Measurements from ENCODE around the gene GRID1.
A peak's percentile ranks its signal among the peaks of the same experiment; 100 is the strongest.

The GRID1 gene

DNA sequence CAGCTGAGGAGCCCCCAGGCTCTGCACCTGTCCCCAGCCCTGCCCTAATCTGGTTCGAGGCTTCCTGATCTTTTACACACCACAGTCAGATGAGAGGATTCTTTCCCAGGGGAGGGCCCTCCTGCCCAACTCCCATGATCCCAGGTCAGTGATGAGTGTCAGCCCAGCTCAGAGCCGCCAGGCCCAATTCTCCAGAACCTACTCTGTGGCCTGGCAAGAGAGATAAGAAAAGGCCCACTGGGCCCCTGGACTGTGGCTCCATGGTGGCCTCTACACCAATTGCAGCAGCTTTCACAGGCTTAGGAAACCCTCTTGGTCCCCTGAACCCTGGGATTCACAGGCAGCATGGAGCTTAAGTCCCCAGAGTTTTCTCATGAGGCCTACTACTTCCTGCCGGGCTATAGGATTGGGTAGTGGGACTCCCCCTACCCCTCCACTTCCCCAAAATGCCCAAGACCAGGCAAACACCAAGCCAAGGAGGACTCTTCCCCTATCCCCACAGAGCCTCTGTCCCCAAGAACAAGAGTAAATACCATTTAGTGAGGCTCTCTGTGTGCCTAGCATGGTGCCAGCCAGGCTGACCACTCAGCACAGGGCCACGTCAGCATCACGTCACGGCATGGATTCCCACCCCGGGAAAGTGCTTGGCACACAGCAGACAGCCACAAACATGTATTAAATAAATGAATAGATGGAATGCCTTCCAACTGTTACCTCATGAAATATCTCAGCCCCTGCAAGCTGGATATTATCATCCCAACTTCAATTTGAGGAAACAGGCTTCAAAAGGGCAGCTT lies 100.0 kb downstream of the GRID1 start:
- no peak for DNase-seq (ENCODE audit: low read depth)

- no peak for DNase-seq (ENCODE audit: low read depth)
These were observed 100.7 kb downstream of the GRID1 start for GRCh38 chr10:86265895-86266259.

- no peak for DNase-seq (ENCODE audit: low read depth)
These were observed 101.2 kb downstream of the GRID1 start for GRCh38 chr10:86265236-86265894.

GRCh38 chr10:86264481-86265231 lies 101.9 kb downstream of the GRID1 start:
- no peak for DNase-seq (ENCODE audit: low read depth)

- DNase-seq (ENCODE audit: low read depth), result no peak
These were observed 102.7 kb downstream of the GRID1 start for GRCh38 chr10:86263907-86264306.

- no peak for DNase-seq (ENCODE audit: low read depth)
These were observed 103.4 kb downstream of the GRID1 start for GRCh38 chr10:86263209-86263608.

- DNase-seq (ENCODE audit: low read depth), result no peak
These were observed 103.9 kb downstream of the GRID1 start for GRCh38 chr10:86262688-86263181.

GRCh38 chr10:86261941-86262687 lies 104.5 kb downstream of the GRID1 start:
- no peak for DNase-seq (ENCODE audit: low read depth)

DNA sequence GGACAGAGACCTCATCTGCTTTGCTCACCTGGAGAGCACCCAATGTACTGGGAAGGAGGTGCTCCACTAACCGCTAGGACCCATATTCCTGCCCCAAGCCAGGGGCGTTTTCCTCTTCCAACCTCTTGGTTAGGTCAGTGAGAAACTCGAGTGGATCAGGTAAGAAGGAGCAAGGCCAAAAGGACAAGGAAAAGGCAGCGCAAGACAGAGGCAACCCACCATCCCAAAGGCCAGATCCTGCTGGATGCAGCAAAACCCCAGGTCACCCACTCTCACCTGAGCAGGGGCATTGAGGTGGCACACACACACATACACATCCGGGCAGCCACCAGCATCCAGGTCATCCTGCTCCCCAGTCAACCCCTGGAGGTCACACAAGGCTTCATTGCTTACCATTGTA lies 105.1 kb downstream of the GRID1 start:
- DNase-seq (ENCODE audit: low read depth), result no peak

DNA sequence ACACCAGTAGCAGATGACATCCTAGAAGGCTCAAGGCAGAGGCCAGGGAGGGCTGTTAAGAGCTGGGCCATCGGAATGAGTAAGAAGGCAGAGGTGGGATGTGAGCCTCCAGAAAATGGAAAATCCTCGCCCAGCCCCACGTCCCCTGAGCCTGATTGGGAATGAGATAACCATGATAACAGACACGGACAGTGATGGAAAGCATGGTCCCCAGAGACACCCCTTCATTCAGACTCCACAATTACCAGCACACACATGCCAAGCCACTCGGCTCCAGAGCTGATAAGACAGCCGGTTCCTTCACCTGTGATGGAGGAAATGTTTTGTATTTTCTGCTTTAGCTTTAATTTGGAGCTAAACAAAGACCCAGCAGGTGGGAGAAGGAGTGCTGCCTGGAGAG lies 106.0 kb downstream of the GRID1 start:
- DNase-seq (ENCODE audit: low read depth), result no peak

- no peak for DNase-seq (ENCODE audit: low read depth)
These were observed 106.6 kb downstream of the GRID1 start for GRCh38 chr10:86259901-86260562.

DNA sequence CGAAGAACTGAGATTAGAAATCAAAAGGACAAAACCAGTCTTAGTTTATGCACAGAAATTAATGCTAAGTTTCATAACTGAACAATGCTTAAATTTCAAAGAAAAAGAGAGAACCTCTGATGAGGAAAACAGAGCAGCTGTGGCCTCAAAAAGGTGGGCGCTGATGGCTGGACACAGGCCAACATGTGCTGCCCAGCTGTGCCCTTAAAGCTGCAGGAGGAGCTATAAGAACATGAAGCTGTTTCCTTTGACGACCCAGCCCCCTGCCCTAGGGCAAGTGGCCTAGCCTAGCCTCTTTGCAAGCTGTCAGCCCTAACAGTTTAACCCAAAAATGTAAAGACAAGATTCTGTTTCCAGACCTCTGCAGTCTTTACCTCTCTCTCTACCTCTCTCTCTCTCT lies 107.7 kb downstream of the GRID1 start:
- DNase-seq (ENCODE audit: low read depth), result no peak

- DNase-seq (ENCODE audit: low read depth), result peak; percentile 13
These were observed 108.1 kb downstream of the GRID1 start for GRCh38 chr10:86258499-86258898.

GRCh38 chr10:86257683-86258082 lies 108.9 kb downstream of the GRID1 start:
- DNase-seq (ENCODE audit: low read depth), result no peak

GRCh38 chr10:86256690-86257315 lies 109.8 kb downstream of the GRID1 start:
- no peak for DNase-seq (ENCODE audit: low read depth)

DNA sequence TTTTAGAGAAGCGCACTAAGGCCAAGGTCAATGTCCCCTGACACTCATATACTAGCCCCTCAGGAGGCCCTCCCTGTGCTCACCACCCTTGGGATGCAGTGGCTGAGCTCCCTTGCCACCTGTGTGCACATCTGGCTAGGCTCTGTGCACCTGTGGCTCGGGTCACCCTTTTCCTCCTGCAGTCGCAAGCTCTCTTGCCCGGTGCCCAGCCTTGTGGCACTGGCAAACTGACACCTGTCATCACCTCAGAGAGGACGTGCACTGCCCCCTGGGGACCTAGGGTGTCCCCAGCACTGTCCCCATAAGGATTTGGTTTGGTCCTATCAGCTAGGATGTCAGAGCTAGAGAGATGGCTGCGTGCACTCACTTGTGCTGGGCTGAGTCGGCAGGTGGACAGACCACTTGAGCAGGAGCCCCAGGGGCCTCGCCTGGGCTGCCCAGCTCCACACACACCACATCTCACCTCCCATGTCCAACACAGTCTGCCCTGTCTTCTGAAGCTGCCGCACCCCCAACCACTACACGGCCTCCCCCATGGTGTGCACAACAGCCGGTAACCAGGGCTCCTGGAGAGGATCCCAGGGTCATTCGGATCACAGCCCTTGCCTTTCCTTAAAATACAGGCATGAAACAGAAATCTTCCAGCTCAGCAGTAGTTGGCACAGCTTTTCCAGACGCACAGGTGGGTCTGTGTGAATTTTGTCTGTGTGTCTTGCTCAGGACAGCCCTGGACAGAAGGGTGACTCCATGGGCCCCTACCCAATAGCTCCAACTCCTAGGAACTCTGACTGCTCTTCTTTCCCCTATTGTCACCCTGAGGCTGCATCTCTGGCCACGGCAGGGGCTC lies 111.0 kb downstream of the GRID1 start:
- DNase-seq (ENCODE audit: low read depth), result no peak

DNA sequence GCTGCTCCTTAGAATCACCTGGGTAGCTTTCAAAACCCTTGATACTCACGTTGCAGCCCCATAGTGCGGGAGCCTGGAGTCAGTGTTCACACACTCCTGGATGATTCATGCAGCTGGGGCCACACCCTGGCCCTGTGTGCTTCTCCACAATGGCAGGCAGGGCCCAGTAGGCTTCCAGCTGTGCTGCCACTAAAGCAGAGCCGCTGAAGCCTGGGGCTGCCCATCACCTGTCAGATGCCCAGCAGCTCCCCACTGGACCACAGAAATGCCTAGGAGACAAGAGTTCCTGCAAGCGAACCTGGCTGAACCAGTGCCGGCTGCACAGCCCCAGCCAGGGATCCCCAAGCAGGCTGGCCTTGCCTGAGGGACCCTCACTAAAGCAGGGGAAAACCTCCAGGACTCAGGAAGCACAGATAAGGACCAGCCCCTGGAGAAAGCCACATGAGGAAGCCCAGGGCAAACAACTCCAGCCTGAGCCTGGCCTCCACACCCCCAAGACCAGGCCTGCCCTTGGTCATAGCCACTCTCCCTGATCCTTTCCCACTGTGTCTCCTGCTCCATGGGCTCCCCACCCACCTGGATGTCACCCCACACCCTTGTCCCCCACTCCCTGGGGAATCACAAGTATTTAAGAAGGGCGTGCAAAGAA lies 111.9 kb downstream of the GRID1 start:
- no peak for DNase-seq (ENCODE audit: low read depth)

GRCh38 chr10:86254081-86254480 lies 112.5 kb downstream of the GRID1 start:
- no peak for DNase-seq (ENCODE audit: low read depth)

Data from HS-5 (cell line).